ENCODE measurements around the gene REXO4. TPM values are rescaled to one million over a fixed set of nuclear protein-coding genes. Genes with fewer than 3 reads are reported as not detected.
"Not testable (repeated sequence)": the region's sequence is repeated elsewhere in the genome, so short reads cannot be mapped to it uniquely, and the experiment has no call there.

The REXO4 gene
- total RNA-seq, 3 donors from 2014 or later, result 18.7 to 26.0 (median 20.1) TPM

GRCh38 chr9:133454325-133454724 lies 36.5 kb upstream of the REXO4 start:
- intact Hi-C loops (cut with DNase I, micrococcal nuclease), result no loop called here
- TF ChIP-seq CTCF (IDR thresholded peaks at IDR 0.05), result no peak
- no peak for ATAC-seq

GRCh38 chr9:133453651-133454050 lies 35.8 kb upstream of the REXO4 start:
- no peak for TF ChIP-seq CTCF (IDR thresholded peaks at IDR 0.05)
- Histone ChIP-seq H3K36me3 (ENCODE audit: low read depth) (no peaks in the 10 kb centered on the region), H3K4me1 (ENCODE audit: low read depth) (no peaks in the 10 kb centered on the region), H3K4me3 (no peak overlapping the region), H3K9me3 (no peaks in the 10 kb centered on the region)
- intact Hi-C loops (cut with DNase I, micrococcal nuclease), result no loop called here
- ATAC-seq, result no peak
- no peak for DNase-seq

More at GRCh38 chr9:133454325-133454724, 36.5 kb upstream of the REXO4 start:
- DNase-seq, result no peak
- Histone ChIP-seq H3K9me3 (no peaks in the 10 kb centered on the region), H3K4me1 (ENCODE audit: low read depth) (peaks cover 6% of the 10 kb centered on the region), H3K4me3 (no peak overlapping the region), H3K36me3 (ENCODE audit: low read depth) (no peaks in the 10 kb centered on the region)

GRCh38 chr9:133452562-133452961 lies 34.8 kb upstream of the REXO4 start:
- no peaks in the 10 kb centered on the region for H3K4me1 ChIP-seq (ENCODE audit: low read depth)
- no peaks in the 10 kb centered on the region for H3K36me3 ChIP-seq (ENCODE audit: low read depth)
- no peak for TF ChIP-seq CTCF (IDR thresholded peaks at IDR 0.05)
- no peak for DNase-seq
- intact Hi-C loops (cut with DNase I, micrococcal nuclease), result no loop called here
- H3K9me3 ChIP-seq, result no peaks in the 10 kb centered on the region
- ATAC-seq, result no peak
- H3K4me3 ChIP-seq, result no peak overlapping the region

- H3K36me3 ChIP-seq (ENCODE audit: low read depth); ATAC-seq; intact Hi-C loops (cut with DNase I, micrococcal nuclease); H3K9me3 ChIP-seq; H3K4me1 ChIP-seq (ENCODE audit: low read depth); DNase-seq; H3K4me3 ChIP-seq: not testable (repeated sequence)
Measured at GRCh38 chr9:133451865-133452264, 34.1 kb upstream of the REXO4 start.

GRCh38 chr9:133449760-133450159 lies 31.9 kb upstream of the REXO4 start:
- TF ChIP-seq CTCF (IDR thresholded peaks at IDR 0.05), result no peak
- H3K4me1 ChIP-seq (ENCODE audit: low read depth), result no peaks in the 10 kb centered on the region
- H3K4me3 ChIP-seq, result no peak overlapping the region
- ATAC-seq, result peak; percentile 91
- DNase-seq, result peak in 2 of 3 donors; percentile 48 to 71
- no peaks in the 10 kb centered on the region for H3K36me3 ChIP-seq (ENCODE audit: low read depth)
- intact Hi-C loops (cut with DNase I, micrococcal nuclease), result no loop called here
- H3K9me3 ChIP-seq, result no peaks in the 10 kb centered on the region

GRCh38 chr9:133448487-133448972 lies 30.7 kb upstream of the REXO4 start:
- Histone ChIP-seq H3K36me3 (ENCODE audit: low read depth) (no peaks in the 10 kb centered on the region), H3K4me1 (ENCODE audit: low read depth) (no peaks in the 10 kb centered on the region), H3K4me3 (no peak overlapping the region), H3K9me3 (no peaks in the 10 kb centered on the region)
- DNase-seq (no peak), ATAC-seq (no peak)
- no peak for TF ChIP-seq CTCF (IDR thresholded peaks at IDR 0.05)
- intact Hi-C loops (cut with DNase I, micrococcal nuclease), result no loop called here

Measured in mucosa of descending colon (tissue), 3 donors.